ENCODE measurements around the gene LACTB.

Gene LACTB

DNA sequence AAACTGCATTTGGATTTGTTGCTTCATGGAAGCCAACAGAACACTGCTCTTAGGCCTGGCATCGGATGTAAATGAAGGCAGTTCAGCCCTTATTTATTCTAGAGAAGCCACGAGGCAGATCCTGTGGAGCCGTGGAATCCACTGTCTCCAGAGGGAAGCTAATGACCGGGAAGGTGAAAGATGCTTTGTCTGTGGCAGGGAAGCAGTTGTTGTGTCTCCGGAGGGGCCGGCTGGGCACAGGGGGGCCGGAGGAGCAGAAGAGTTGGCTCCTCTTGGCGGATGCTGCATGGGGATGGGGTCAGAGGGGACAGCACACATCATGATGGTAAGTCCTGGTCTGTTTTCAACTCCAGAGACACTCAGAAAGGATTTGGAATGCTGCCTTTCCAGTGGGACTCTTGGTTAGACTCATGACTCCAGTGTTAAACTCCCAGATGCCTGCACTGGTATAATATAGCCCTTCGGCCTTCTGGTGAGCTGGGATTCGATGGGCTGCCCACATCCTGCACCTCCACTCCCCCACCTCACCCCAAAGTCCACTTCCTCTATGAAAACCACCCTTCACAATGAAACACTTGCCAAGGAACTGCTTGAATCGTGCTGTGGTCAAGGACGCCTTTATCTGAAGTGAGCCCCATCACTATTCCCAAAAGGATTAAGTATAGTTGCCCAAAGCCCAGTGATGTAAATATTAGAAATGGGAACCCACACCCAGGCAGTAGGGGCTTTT, 45.5 kb upstream of the LACTB start:
- TF ChIP-seq, protein P1, sequence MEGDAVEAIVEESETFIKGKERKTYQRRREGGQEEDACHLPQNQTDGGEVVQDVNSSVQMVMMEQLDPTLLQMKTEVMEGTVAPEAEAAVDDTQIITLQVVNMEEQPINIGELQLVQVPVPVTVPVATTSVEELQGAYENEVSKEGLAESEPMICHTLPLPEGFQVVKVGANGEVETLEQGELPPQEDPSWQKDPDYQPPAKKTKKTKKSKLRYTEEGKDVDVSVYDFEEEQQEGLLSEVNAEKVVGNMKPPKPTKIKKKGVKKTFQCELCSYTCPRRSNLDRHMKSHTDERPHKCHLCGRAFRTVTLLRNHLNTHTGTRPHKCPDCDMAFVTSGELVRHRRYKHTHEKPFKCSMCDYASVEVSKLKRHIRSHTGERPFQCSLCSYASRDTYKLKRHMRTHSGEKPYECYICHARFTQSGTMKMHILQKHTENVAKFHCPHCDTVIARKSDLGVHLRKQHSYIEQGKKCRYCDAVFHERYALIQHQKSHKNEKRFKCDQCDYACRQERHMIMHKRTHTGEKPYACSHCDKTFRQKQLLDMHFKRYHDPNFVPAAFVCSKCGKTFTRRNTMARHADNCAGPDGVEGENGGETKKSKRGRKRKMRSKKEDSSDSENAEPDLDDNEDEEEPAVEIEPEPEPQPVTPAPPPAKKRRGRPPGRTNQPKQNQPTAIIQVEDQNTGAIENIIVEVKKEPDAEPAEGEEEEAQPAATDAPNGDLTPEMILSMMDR (IDR thresholded peaks at IDR 0.05; ENCODE audit: low read depth, low read length, missing control alignments), result no peak
- no peak for DNase-seq (ENCODE audit: low read depth)
- in situ Hi-C loops (cut with HindIII; ENCODE audit: low sequenced_read_pairs), result no loop called here
- no peak overlapping the region for H3K4me3 ChIP-seq (ENCODE audit: low read depth, low read length)

DNA sequence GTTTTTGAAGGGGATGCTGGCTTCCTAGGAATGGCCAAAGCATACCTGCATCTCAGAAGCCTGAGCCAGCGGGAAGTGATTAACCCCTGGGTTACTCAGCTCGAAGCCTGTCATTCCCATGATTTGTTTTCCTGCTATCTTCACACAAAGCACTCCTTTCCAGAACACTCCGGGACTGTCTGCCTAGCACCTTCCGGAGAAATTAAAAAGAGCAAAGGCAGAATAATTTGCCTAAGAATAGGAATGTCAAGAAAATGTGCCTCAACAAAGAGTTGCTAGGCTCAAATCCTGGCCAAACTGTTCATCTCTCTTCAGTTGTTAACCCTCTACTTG, 45.0 kb upstream of the LACTB start:
- TF ChIP-seq, protein P1 (IDR thresholded peaks at IDR 0.05; ENCODE audit: low read depth, low read length, missing control alignments), result no peak
- no peak overlapping the region for H3K4me3 ChIP-seq (ENCODE audit: low read depth, low read length)
- no peak for DNase-seq (ENCODE audit: low read depth)
- in situ Hi-C loops (cut with HindIII; ENCODE audit: low sequenced_read_pairs), result no loop called here

DNA sequence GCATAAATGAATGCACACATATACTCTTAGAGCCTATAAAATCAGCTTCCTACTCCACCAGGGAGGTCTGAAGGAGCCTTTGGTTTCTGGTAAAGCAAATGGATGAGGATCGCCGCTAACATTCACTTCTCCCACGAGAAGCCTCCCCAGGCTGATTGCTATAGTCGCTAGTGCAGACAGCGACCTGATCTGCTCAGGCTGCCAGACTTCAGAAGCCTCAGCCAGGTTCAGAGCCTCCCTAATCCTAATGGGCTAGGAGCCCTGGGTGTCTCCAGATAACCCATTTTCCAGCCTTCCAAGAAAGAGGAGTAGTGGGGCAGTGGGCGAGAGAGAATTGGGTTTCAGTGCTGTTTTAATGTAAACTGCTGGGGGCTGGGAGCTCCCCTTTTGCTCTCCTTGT, 43.7 kb upstream of the LACTB start:
- in situ Hi-C loops (cut with HindIII; ENCODE audit: low sequenced_read_pairs), result no loop called here
- TF ChIP-seq, protein P1 (IDR thresholded peaks at IDR 0.05; ENCODE audit: low read depth, low read length, missing control alignments), result no peak
- no peak for DNase-seq (ENCODE audit: low read depth)
- no peak overlapping the region for H3K4me3 ChIP-seq (ENCODE audit: low read depth, low read length)

DNA sequence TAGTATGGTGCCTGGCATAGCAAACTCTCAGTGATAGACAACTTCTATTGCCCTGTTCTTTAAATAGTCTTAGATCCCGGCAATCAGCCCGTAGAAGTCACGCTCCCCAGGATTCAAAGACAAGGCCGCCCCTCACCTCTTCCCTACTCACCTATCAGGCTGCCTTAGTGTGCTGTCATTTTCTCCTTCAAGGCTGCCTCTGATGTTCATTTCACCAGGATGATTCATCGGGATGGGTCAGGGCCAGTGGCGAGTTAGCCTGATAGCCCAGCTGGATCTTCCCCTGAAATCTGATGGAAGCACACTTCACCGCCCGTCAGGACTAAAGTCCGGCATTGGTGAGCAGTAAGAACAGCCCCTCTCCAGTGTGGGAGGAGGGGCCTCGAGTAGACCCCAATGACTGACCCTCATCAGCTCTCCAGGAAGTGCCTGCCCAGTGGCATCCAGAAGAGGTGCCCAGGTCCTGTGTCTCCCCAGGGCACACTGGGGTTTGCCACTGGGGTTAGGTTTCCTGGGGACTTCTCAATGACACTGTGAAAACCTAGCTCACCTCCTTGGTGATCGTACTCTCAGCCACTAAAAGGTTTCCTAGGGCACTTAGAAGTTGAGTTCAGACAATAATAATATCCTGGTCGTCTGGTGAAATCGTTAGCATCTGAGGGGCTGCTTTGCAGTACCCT, 41.6 kb upstream of the LACTB start:
- no peak for DNase-seq (ENCODE audit: low read depth)
- in situ Hi-C loops (cut with HindIII; ENCODE audit: low sequenced_read_pairs), result no loop called here
- TF ChIP-seq, protein P1 (IDR thresholded peaks at IDR 0.05; ENCODE audit: low read depth, low read length, missing control alignments), result no peak
- no peak overlapping the region for H3K4me3 ChIP-seq (ENCODE audit: low read depth, low read length)

DNA sequence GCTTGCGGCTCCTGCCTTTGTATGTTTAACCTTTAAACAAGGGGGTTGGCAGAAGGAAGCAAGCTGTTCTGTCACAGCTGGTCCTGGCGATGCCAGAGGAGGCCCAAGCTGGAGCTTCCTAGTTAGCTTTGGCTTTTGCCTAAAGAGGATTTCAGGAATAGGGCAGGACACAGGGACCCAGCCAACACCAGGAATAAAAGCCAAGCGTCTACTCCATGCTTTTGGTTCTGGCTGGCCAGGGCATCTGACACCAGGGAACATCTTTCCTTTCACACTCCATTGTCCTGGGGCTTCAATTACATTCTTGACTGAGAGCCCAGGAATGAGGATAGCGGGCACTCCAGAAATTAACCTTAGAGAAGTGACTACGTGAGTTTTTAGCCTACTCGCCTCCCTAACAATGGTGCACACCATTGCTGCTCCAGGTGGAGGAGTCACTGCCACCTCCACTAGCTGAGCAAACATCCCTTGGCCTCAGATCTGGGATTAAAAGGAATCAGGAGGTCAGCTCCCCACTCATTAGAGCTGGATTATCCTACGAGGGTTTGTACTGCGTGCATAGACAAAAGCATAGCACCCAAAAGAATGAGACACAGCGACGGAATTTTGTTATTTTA, 40.9 kb upstream of the LACTB start:
- TF ChIP-seq, protein P1 (IDR thresholded peaks at IDR 0.05; ENCODE audit: low read depth, low read length, missing control alignments), result no peak
- in situ Hi-C loops (cut with HindIII; ENCODE audit: low sequenced_read_pairs), result no loop called here
- DNase-seq (ENCODE audit: low read depth), result no peak
- H3K4me3 ChIP-seq (ENCODE audit: low read depth, low read length), result no peak overlapping the region

DNA sequence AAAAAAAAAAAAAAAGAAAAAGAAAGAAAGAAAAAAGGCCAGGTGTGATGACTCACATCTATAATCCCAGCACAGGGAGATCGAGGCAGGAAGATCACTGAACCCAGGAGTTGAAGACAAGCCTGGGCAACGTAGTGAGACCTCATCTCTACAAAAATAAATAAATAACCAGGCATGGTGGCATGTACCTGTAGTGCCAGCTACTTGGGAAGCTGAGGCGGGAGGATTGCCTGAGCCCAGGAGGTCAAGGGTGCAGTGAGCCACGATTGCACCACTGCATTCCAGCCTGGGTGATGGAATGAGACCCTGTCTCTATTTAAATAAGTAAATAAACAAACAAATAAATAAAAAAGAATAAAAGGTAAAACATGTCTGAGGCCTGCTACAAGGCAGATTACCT, 39.3 kb upstream of the LACTB start:
- no peak overlapping the region for H3K4me3 ChIP-seq (ENCODE audit: low read depth, low read length)
- in situ Hi-C loops (cut with HindIII; ENCODE audit: low sequenced_read_pairs), result no loop called here
- DNase-seq (ENCODE audit: low read depth), result no peak
- TF ChIP-seq, protein P1 (IDR thresholded peaks at IDR 0.05; ENCODE audit: low read depth, low read length, missing control alignments), result no peak

Measured in astrocyte of the cerebellum (primary cell).